HG03460 (cell line): ENCODE data around the gene SEC24C.
A peak's percentile ranks its signal among the peaks of the same experiment; 100 is the strongest.

ENCODE experiments used
- ATAC-seq: cut with Tn5 transposase; IDR thresholded peaks from one replicate; pipeline ENCODE4 v1.9.1; 2021; ENCODE audit not compliant: unreplicated experiment

The SEC24C gene

GRCh38 chr10:73809061-73809818 is 65.1 kb downstream of the SEC24C start:
- no peak for ATAC-seq

DNA sequence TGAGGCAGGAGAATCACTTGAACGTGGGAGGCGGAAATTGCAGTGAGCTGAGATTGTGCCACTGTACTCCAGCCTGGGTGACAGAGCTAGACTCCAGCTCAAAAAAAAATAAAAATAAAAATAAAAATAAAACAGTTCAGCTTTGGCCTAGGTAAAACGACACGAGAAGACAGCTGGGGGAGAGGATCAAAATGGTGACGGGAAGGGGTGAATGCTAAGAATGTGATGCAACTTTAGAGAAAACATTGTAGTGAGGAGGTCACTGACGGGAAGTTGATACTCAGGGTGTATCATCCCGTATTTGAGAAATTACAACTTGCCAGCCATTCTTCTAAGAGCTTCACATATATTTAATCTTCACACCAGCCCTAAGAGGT is 66.2 kb downstream of the SEC24C start:
- ATAC-seq: no peak

GRCh38 chr10:73810735-73811465 is 66.7 kb downstream of the SEC24C start:
- peak; percentile 39 for ATAC-seq

GRCh38 chr10:73812657-73813056 is 68.5 kb downstream of the SEC24C start:
- no peak for ATAC-seq

- ATAC-seq: no peak
Measured at GRCh38 chr10:73813333-73813732, 69.2 kb downstream of the SEC24C start.

GRCh38 chr10:73814276-73814895 is 70.2 kb downstream of the SEC24C start:
- ATAC-seq: no peak

- no peak for ATAC-seq
Measured at GRCh38 chr10:73814896-73815718, 70.9 kb downstream of the SEC24C start.

- ATAC-seq: no peak
Measured at GRCh38 chr10:73815719-73816030, 71.5 kb downstream of the SEC24C start.

GRCh38 chr10:73816917-73817729 is 73.0 kb downstream of the SEC24C start:
- ATAC-seq: no peak

DNA sequence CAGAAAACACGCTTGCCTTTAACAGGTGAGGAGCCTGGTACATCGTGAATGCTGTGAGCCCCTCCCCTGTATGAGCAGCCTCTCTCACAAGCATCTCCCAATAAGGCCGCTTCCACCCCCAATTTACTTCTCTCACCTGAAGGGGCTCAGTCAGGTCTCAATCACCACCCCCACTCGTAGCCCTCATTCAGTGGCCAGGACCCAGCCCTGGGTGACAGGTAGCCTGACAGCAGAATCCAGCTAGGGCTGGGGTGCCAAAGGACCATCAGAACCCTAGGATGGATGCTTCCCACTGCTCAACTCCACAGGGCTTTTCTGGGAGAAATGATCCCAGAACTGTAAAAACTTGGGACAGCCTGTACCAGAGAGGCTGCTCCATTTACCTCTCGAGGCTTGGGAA is 73.7 kb downstream of the SEC24C start:
- no peak for ATAC-seq

GRCh38 chr10:73818402-73818801 is 74.2 kb downstream of the SEC24C start:
- ATAC-seq: no peak

DNA sequence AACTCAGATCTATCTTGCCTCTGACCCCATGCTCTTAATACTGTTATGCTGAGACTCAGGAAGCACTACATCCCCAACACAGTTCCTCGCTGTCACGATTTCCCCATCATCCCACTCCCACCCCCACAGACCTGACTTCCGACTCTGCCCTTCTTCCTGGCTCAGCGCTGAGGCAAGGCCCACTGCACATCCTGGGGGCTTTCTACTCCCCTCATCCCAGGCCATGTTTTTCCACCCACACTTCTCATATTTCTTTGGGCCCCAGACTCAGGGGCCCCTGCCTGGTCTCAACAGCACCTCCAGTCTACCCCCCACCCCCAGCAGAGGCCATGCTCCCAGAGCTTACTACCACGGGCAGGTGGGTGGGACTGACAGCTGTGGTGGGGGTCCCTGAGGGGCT is 74.9 kb downstream of the SEC24C start:
- no peak for ATAC-seq

DNA sequence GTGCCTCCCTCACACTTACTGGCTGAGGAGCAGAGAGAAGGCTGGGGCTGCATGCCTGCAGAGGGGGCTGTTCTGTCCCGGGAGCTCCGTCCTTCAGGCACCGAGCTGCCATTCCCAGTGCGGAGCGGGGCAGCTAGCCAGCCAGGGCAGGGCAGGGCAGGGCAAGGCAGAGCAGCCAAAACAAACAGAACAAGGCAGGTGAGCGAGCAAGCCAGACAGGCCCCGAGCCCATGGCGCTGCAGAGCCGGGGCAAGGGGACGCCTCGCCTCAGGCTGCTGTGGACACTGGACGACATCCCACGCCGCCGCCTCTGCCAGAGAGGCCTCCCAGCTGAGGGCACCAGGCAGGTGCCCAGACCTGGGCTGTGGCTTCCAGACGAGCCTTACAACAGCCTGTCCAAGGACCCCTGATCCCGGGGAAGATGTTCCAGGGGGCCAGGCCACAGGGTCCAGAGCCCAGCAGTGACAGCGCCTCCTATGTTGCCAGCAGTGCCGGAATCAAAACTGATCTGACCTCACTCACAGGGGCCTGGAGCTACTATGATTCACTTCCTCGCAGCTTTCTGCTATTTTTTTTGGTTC is 75.4 kb downstream of the SEC24C start:
- ATAC-seq: no peak
